Adipocyte (in vitro differentiated cells): Measurements from ENCODE around the gene TMEM140.

Source experiments
- DNase-seq: peaks from one replicate; pipeline ENCODE4 v3.0.0-alpha.2; 2015; ENCODE audit warnings: low read depth
- H3K27me3 ChIP-seq: replicated peaks from 2 replicates; pipeline ENCODE4 v1.7.0; 2013; ENCODE audit warnings: mild to moderate bottlenecking, low read length, moderate library complexity; ENCODE audit not compliant: control insufficient read depth, insufficient read depth
- H3K36me3 ChIP-seq: 2 replicates; pipeline ENCODE4 v1.7.0; 2013; ENCODE audit warnings: low read length, mild to moderate bottlenecking, moderate library complexity; ENCODE audit not compliant: control insufficient read depth, insufficient read depth, severe bottlenecking
- H3K4me1 ChIP-seq: 2 replicates; pipeline ENCODE4 v1.7.0; 2013; ENCODE audit warnings: mild to moderate bottlenecking, low read length, moderate library complexity; ENCODE audit not compliant: control insufficient read depth, insufficient read depth
- H3K4me3 ChIP-seq: 2 replicates; pipeline ENCODE4 v1.7.0; 2013; ENCODE audit warnings: mild to moderate bottlenecking, low read length, moderate library complexity
- H3K9ac ChIP-seq: 2 replicates; pipeline ENCODE4 v1.7.0; 2013; ENCODE audit warnings: mild to moderate bottlenecking, low read length, moderate library complexity
- H3K9me3 ChIP-seq: 2 replicates; pipeline ENCODE4 v1.7.0; 2013; ENCODE audit warnings: mild to moderate bottlenecking, low read length, moderate library complexity; ENCODE audit not compliant: control insufficient read depth

The TMEM140 gene

GRCh38 chr7:135197906-135198655 lies 50.2 kb downstream of the TMEM140 start:
- H3K36me3 ChIP-seq: peaks cover 77% of the 10 kb centered on the region
- DNase-seq: peak; percentile 14
- H3K4me1 ChIP-seq: peaks cover 2% of the 10 kb centered on the region
- no peaks in the 10 kb centered on the region for H3K27me3 ChIP-seq
- no peak overlapping the region for H3K4me3 ChIP-seq
- no peak overlapping the region for H3K9ac ChIP-seq
- no peaks in the 10 kb centered on the region for H3K9me3 ChIP-seq

GRCh38 chr7:135199439-135199838 lies 51.6 kb downstream of the TMEM140 start:
- no peak for DNase-seq
- H3K9ac ChIP-seq: no peak overlapping the region
- no peaks in the 10 kb centered on the region for H3K27me3 ChIP-seq
- H3K4me1 ChIP-seq: peaks cover 2% of the 10 kb centered on the region
- no peak overlapping the region for H3K4me3 ChIP-seq
- peaks cover 76% of the 10 kb centered on the region for H3K36me3 ChIP-seq
- H3K9me3 ChIP-seq: no peaks in the 10 kb centered on the region

GRCh38 chr7:135200821-135201331 lies 53.0 kb downstream of the TMEM140 start:
- Histone ChIP-seq H3K4me3 (no peak overlapping the region), H3K36me3 (peaks cover 66% of the 10 kb centered on the region), H3K4me1 (no peaks in the 10 kb centered on the region), H3K9ac (no peak overlapping the region), H3K27me3 (no peaks in the 10 kb centered on the region), H3K9me3 (no peaks in the 10 kb centered on the region)
- DNase-seq: no peak

DNA sequence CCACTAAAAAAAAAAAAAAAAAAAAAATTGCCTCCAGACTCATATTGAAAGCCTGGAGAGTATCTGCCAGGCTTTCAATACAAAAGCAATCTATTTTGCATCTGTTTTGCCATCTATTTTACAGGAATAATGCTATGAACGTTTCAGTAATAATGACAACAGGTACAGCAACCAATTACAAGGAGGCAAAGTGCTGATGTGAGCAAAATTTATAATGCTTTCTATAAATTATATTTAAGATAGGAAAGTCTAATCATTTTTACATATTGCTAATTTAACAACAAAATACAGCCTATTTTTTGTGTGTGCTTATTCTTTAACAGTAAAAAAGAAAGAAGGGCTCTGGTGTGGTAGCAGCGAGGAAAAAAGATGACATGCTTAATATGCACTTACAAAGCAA lies 53.5 kb downstream of the TMEM140 start:
- Histone ChIP-seq H3K9ac (no peak overlapping the region), H3K36me3 (peaks cover 62% of the 10 kb centered on the region), H3K4me3 (no peak overlapping the region), H3K9me3 (no peaks in the 10 kb centered on the region), H3K27me3 (no peaks in the 10 kb centered on the region), H3K4me1 (no peaks in the 10 kb centered on the region)
- DNase-seq: no peak

- DNase-seq: no peak
- no peak overlapping the region for H3K4me3 ChIP-seq
- H3K4me1 ChIP-seq: peaks cover under 1% of the 10 kb centered on the region
- H3K27me3 ChIP-seq: no peaks in the 10 kb centered on the region
- H3K36me3 ChIP-seq: peaks cover 40% of the 10 kb centered on the region
- no peaks in the 10 kb centered on the region for H3K9me3 ChIP-seq
- no peak overlapping the region for H3K9ac ChIP-seq
Measured at GRCh38 chr7:135204341-135204749, 56.5 kb downstream of the TMEM140 start.

DNA sequence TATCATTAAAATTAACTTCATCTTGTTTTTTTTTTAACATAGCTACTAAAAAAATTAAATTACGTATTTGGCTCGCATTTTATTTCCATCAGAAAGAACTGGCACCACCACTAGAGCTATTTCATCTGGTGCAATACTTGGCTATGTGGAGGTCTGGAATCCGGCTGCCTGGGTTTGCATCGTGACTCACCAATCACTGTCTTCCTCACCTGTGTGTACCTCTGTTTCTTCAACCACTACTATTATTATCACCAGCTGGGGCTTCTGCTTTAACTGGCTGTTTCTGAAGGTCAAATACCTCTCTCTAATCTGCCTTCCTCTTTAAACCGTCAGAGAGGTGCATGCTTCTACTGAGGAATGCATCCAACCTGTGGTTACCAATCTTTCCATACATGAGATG lies 57.0 kb downstream of the TMEM140 start:
- Histone ChIP-seq H3K9me3 (no peaks in the 10 kb centered on the region), H3K4me1 (peaks cover 4% of the 10 kb centered on the region), H3K27me3 (no peaks in the 10 kb centered on the region), H3K9ac (no peak overlapping the region), H3K4me3 (no peak overlapping the region), H3K36me3 (peaks cover 35% of the 10 kb centered on the region)
- DNase-seq: no peak

DNA sequence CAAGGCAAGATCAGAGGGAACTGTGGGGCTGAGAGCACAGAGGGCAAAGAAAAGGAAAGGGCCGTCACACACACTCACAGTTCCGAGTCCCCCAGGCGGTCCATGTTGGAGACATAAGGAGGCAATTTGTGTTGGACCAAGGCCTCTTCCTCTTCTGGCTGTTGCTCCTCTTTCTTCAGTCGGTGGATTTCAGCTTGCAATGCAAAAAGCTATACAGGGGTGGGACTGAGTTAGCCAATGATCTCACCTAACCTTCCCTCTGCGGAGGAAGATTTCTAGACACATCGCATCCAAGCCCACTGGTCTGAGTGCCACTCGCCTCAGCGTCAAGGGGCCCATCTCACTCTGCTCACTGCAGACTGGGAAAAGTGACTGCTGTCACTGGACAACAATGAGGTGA lies 58.0 kb downstream of the TMEM140 start:
- peaks cover 11% of the 10 kb centered on the region for H3K4me1 ChIP-seq
- no peaks in the 10 kb centered on the region for H3K27me3 ChIP-seq
- no peaks in the 10 kb centered on the region for H3K9me3 ChIP-seq
- no peak overlapping the region for H3K4me3 ChIP-seq
- H3K36me3 ChIP-seq: peaks cover 27% of the 10 kb centered on the region
- no peak overlapping the region for H3K9ac ChIP-seq
- no peak for DNase-seq

GRCh38 chr7:135206941-135207391 lies 59.1 kb downstream of the TMEM140 start:
- H3K9me3 ChIP-seq: no peaks in the 10 kb centered on the region
- no peaks in the 10 kb centered on the region for H3K27me3 ChIP-seq
- H3K9ac ChIP-seq: no peak overlapping the region
- DNase-seq: no peak
- H3K4me1 ChIP-seq: peaks cover 11% of the 10 kb centered on the region
- peaks cover 18% of the 10 kb centered on the region for H3K36me3 ChIP-seq
- H3K4me3 ChIP-seq: no peak overlapping the region

DNA sequence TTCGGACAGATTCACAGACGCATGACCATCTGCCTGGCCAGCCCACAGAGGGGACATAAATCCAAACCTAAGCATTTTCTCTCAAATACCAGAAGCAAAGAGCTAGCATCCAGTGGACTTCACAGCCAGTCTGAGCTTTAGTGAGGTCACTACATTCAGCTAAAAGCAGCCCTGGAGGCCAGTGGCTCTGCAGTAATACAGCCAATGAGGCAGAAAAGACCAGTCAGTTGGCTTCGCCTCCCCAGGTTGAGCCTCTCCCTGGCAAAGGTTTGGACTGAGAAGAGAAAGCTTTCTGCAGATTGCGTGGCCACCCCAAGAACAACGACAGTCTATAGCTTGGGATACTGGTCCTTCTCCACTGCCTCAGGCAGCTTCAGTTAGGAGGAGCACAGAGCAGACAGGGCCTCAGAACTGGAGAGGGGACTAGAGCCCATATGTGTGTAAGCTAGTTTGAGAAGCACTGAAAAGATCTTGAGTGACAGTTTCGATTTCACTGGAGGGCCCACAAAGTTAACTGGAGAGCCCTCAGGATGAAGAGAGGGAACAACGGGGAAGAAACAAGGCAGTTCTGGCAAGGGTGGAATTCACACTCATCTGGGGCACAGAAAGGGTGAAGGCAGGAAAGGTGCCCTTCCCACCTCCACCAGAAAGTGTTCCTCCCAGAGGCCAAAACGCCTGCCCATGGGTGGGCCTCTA lies 59.7 kb downstream of the TMEM140 start:
- Histone ChIP-seq H3K9ac (no peak overlapping the region), H3K27me3 (no peaks in the 10 kb centered on the region), H3K4me3 (no peak overlapping the region), H3K4me1 (peaks cover 11% of the 10 kb centered on the region), H3K36me3 (peaks cover 14% of the 10 kb centered on the region), H3K9me3 (no peaks in the 10 kb centered on the region)
- no peak for DNase-seq

GRCh38 chr7:135208102-135208793 lies 60.4 kb downstream of the TMEM140 start:
- H3K9me3 ChIP-seq: no peaks in the 10 kb centered on the region
- no peak for DNase-seq
- H3K9ac ChIP-seq: no peak overlapping the region
- H3K36me3 ChIP-seq: peaks cover 13% of the 10 kb centered on the region
- H3K4me1 ChIP-seq: peaks cover 11% of the 10 kb centered on the region
- no peaks in the 10 kb centered on the region for H3K27me3 ChIP-seq
- no peak overlapping the region for H3K4me3 ChIP-seq

- Histone ChIP-seq H3K9ac (no peak overlapping the region), H3K9me3 (no peaks in the 10 kb centered on the region), H3K4me1 (peaks cover 11% of the 10 kb centered on the region), H3K27me3 (no peaks in the 10 kb centered on the region), H3K36me3 (peaks cover 2% of the 10 kb centered on the region), H3K4me3 (no peak overlapping the region)
- no peak for DNase-seq
Measured at GRCh38 chr7:135209225-135209834, 61.5 kb downstream of the TMEM140 start.
